Measurements from ENCODE around the gene ATP1A1.

Gene ATP1A1

DNA sequence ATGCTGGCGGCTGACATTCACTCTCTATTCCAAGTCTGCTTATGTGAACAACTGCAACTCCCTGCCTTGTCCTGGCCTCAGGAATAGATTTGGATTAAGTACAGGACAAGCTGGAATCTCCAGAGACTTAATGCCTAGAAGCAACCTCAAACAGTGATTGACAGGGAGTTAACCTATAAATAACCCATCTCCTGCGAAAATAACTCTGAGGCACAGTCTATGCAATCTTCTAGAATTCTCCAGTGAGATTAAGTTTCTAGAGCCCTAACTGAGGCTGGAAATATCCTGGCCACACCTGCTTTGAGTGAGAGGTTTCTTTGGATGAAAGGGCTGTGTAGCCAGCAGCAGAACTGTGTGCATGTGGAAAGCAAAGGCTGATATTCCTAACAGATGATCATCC, 25.3 kb upstream of the ATP1A1 start:
- POLR2A ChIA-PET = no interaction called here
- DNase-seq (ENCODE audit: low read depth, low spot score) = no peak
- CTCF ChIA-PET = no interaction called here
- TF ChIP-seq, protein P1, sequence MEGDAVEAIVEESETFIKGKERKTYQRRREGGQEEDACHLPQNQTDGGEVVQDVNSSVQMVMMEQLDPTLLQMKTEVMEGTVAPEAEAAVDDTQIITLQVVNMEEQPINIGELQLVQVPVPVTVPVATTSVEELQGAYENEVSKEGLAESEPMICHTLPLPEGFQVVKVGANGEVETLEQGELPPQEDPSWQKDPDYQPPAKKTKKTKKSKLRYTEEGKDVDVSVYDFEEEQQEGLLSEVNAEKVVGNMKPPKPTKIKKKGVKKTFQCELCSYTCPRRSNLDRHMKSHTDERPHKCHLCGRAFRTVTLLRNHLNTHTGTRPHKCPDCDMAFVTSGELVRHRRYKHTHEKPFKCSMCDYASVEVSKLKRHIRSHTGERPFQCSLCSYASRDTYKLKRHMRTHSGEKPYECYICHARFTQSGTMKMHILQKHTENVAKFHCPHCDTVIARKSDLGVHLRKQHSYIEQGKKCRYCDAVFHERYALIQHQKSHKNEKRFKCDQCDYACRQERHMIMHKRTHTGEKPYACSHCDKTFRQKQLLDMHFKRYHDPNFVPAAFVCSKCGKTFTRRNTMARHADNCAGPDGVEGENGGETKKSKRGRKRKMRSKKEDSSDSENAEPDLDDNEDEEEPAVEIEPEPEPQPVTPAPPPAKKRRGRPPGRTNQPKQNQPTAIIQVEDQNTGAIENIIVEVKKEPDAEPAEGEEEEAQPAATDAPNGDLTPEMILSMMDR (IDR thresholded peaks at IDR 0.05; ENCODE audit: insufficient read depth, low read length, missing control alignments) = no peak
- H3K4me3 ChIP-seq (ENCODE audit: low read depth, low read length) = no peak overlapping the region

DNA sequence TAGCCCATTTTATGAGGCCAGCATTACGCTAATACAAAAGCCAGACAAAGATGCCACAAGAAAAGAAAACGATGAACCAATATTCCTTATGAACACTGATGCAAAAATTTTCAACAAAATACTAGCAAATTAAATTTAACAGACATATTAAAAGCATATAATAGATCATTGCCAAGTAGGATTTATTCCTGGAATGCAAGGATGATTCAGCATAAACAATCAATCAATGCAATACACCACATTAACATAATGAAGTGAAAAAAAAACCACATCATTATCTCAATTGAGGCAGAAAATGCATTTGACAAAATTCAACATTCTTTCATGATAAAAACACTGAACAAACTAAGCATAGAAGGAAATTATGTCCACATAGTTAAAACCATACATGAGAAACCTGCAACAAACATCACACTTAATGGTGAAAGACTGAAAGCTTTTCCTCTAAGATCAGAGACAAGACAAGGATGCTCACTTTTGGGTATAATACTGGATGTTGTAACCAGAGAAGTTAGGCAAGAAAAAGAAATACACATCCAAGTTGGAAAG, 22.9 kb upstream of the ATP1A1 start:
- no peak for DNase-seq (ENCODE audit: low read depth, low spot score)
- POLR2A ChIA-PET = no interaction called here
- TF ChIP-seq, protein P1 (IDR thresholded peaks at IDR 0.05; ENCODE audit: insufficient read depth, low read length, missing control alignments) = no peak
- CTCF ChIA-PET = no interaction called here
- H3K4me3 ChIP-seq (ENCODE audit: low read depth, low read length) = no peak overlapping the region

DNA sequence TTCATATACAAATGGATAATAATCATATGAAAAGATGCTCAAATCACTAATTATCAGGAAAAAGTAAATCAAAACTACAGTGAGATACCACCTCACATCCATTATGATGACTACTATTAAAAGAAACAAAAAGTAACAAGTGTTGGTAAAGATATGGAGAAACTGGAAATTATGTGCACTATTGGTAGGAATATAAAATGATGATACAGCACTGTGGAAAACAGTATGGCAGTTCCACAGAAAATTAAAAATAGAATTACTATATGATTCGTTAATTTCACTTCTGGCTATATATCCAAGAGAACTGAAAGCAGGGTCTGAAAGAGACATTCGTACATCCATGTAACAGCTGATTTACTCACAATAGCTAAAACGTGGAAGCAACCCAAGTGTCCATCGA, 21.1 kb upstream of the ATP1A1 start:
- POLR2A ChIA-PET = no interaction called here
- H3K4me3 ChIP-seq (ENCODE audit: low read depth, low read length) = no peak overlapping the region
- no peak for DNase-seq (ENCODE audit: low read depth, low spot score)
- CTCF ChIA-PET = no interaction called here
- TF ChIP-seq, protein P1 (IDR thresholded peaks at IDR 0.05; ENCODE audit: insufficient read depth, low read length, missing control alignments) = no peak

DNA sequence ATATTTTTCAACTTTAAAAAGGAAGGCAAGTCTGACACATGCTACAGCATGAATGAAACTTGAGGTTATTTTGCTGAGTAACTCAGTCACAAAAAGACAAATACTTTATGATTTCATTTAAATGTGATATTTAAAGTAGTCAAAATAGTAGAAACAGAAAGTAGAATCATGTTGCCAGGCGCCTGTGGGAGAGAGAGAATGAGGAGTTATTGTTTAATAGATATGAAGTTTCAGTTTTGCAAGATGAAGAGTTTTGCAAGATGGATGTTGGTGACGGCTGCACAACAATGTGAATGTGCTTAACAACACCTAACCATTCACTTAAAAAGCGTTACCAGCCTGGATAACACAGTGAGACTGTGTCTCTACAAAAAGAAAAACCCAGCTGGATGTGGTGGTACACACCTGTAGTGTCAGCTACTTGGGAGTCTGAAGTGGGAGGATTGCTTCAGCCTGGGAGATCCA, 20.7 kb upstream of the ATP1A1 start:
- CTCF ChIA-PET = no interaction called here
- DNase-seq (ENCODE audit: low read depth, low spot score) = no peak
- no peak overlapping the region for H3K4me3 ChIP-seq (ENCODE audit: low read depth, low read length)
- TF ChIP-seq, protein P1 (IDR thresholded peaks at IDR 0.05; ENCODE audit: insufficient read depth, low read length, missing control alignments) = no peak
- POLR2A ChIA-PET = no interaction called here

DNA sequence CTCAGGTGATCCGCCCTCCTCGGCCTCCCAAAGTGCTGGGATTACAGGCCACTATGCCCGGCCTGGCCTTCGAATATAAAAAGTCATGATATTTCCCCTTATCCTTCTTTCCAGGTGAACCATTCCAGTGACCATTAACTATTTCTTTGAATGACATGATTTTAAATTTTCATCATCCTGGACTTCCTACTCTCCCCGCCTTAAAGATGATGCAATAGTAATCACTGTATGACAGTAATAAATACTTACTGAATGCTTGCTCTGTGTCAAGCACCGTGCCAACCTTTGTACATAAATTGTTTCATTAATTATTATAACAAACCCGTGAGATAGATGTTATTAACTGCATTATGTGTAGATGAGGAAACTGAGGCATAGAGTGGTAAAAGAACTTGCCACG, 19.9 kb upstream of the ATP1A1 start:
- TF ChIP-seq, protein P1 (IDR thresholded peaks at IDR 0.05; ENCODE audit: insufficient read depth, low read length, missing control alignments) = no peak
- ChIA-PET POLR2A (no interaction called here), CTCF (interaction anchor here (2.7 kb wide), 1 partner anchor 132 kb away, joined by 11 read pairs; no protein-coding TSS in a partner anchor)
- DNase-seq (ENCODE audit: low read depth, low spot score) = no peak
- no peak overlapping the region for H3K4me3 ChIP-seq (ENCODE audit: low read depth, low read length)

DNA sequence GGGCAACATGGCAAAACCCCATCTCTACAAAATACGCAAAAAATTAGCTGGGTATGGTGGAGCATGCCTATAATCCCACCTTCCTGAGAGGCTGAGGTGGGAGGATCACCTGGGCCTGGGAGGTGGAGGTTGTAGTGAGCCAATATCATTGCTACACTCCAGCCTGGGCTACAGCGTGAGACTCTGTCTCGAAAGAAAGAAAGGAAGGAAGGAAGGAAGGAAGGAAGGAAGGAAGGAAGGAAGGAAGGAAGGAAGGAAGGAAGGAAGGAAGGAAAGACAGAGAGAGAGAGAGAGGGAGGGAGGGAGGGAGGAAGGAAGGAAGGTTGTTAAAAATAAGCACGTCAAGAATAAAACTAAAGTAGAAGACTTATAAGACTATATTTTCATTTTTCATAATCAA, 17.0 kb upstream of the ATP1A1 start:
- no peak for DNase-seq (ENCODE audit: low read depth, low spot score)
- TF ChIP-seq, protein P1 (IDR thresholded peaks at IDR 0.05; ENCODE audit: insufficient read depth, low read length, missing control alignments) = no peak
- ChIA-PET CTCF (interaction anchor here (2.7 kb wide), 1 partner anchor 129 kb away, joined by 11 read pairs; no protein-coding TSS in a partner anchor), POLR2A (no interaction called here)
- H3K4me3 ChIP-seq (ENCODE audit: low read depth, low read length) = no peak overlapping the region
